H9 (cell line): ENCODE results near the gene TRIO. TPM values are rescaled to one million over a fixed set of nuclear protein-coding genes. Genes with fewer than 3 reads are reported as not detected.

Experiments
- DNase-seq: peaks from one replicate; pipeline ENCODE4 v3.0.0-alpha.2; 2017
- H2AFZ ChIP-seq: one replicate; pipeline ENCODE4 v1.6.1; 2013; ENCODE audit warnings: mild to moderate bottlenecking, low read length, control low read depth, moderate library complexity
- H2AK5ac ChIP-seq: 2 replicates; pipeline ENCODE4 v1.6.1; 2013; ENCODE audit warnings: low read length, control low read depth, mixed read lengths; ENCODE audit not compliant: insufficient read length
- H2BK120ac ChIP-seq: one replicate; pipeline ENCODE4 v1.6.1; 2013; ENCODE audit warnings: low read depth, mild to moderate bottlenecking, low read length, control low read depth, inconsistent platforms; ENCODE audit not compliant: poor library complexity, severe bottlenecking
- H2BK12ac ChIP-seq: 2 replicates; pipeline ENCODE4 v1.6.1; 2013; ENCODE audit warnings: low read length, control low read depth, mixed read lengths, low read depth; ENCODE audit not compliant: insufficient read length
- H2BK15ac ChIP-seq: 2 replicates; pipeline ENCODE4 v1.6.1; 2013; ENCODE audit warnings: low read depth, low read length, control low read depth
- H2BK20ac ChIP-seq: one replicate; pipeline ENCODE4 v1.6.1; 2013; ENCODE audit warnings: low read depth, mild to moderate bottlenecking, low read length, control low read depth, inconsistent platforms; ENCODE audit not compliant: poor library complexity, severe bottlenecking
- H2BK5ac ChIP-seq: 2 replicates; pipeline ENCODE4 v1.6.1; 2013; ENCODE audit warnings: low read length, control low read depth, mixed read lengths; ENCODE audit not compliant: insufficient read length
- H3K14ac ChIP-seq: 2 replicates; pipeline ENCODE4 v1.6.1; 2013; ENCODE audit warnings: low read length, control low read depth; ENCODE audit not compliant: insufficient read depth
- H3K18ac ChIP-seq: 2 replicates; pipeline ENCODE4 v1.6.1; 2013; ENCODE audit warnings: low read depth, mild to moderate bottlenecking, mixed read lengths, low read length, control low read depth; ENCODE audit not compliant: insufficient read length
- H3K23ac ChIP-seq: 2 replicates; pipeline ENCODE4 v1.6.1; 2013; ENCODE audit warnings: low read length, control low read depth, mixed read lengths, low read depth; ENCODE audit not compliant: insufficient read length
- H3K23me2 ChIP-seq: 2 replicates; pipeline ENCODE4 v1.6.1; 2013; ENCODE audit warnings: low read depth, mild to moderate bottlenecking, mixed read lengths, low read length, control low read depth; ENCODE audit not compliant: insufficient read length, poor library complexity, severe bottlenecking
- H3K27ac ChIP-seq: 2 replicates; pipeline ENCODE4 v1.5.1; 2013; ENCODE audit warnings: low read length, control low read depth, mixed read lengths, low read depth; ENCODE audit not compliant: insufficient read length
- H3K27me3 ChIP-seq: 2 replicates; pipeline ENCODE4 v1.6.1; 2013; ENCODE audit warnings: low read length, control low read depth, inconsistent platforms; ENCODE audit not compliant: insufficient read depth
- H3K4ac ChIP-seq: 2 replicates; pipeline ENCODE4 v1.6.1; 2013; ENCODE audit warnings: low read depth, mild to moderate bottlenecking, control low read depth, inconsistent platforms, low read length, moderate library complexity
- H3K4me1 ChIP-seq: 2 replicates; pipeline ENCODE4 v1.6.1; 2013; ENCODE audit warnings: low read length, control low read depth, inconsistent platforms; ENCODE audit not compliant: insufficient read depth
- H3K4me2 ChIP-seq: 2 replicates; pipeline ENCODE4 v1.6.1; 2013; ENCODE audit warnings: low read length, control low read depth, mixed read lengths; ENCODE audit not compliant: insufficient read length, insufficient read depth
- H3K56ac ChIP-seq: 2 replicates; pipeline ENCODE4 v1.6.1; 2013; ENCODE audit warnings: low read depth, mild to moderate bottlenecking, mixed read lengths, low read length, control low read depth; ENCODE audit not compliant: insufficient read length
- H3K79me1 ChIP-seq: 2 replicates; pipeline ENCODE4 v1.6.1; 2013; ENCODE audit warnings: low read depth, mild to moderate bottlenecking, moderate library complexity, low read length, control low read depth, inconsistent platforms; ENCODE audit not compliant: insufficient read depth, poor library complexity, severe bottlenecking
- H3K79me2 ChIP-seq: 2 replicates; pipeline ENCODE4 v1.6.1; 2013; ENCODE audit warnings: low read length, control low read depth, inconsistent platforms; ENCODE audit not compliant: insufficient read depth
- H3K9ac ChIP-seq: 2 replicates; pipeline ENCODE4 v1.6.1; 2013; ENCODE audit warnings: low read length, control low read depth, mixed read lengths; ENCODE audit not compliant: insufficient read length; ENCODE audit errors: extremely low read depth
- H3K9me3 ChIP-seq: one replicate; pipeline ENCODE4 v1.6.1; 2013; ENCODE audit warnings: low read depth, low read length, inconsistent platforms; ENCODE audit not compliant: control insufficient read depth
- H3T11ph ChIP-seq: one replicate; pipeline ENCODE4 v1.6.1; 2013; ENCODE audit warnings: mild to moderate bottlenecking, low read length, control low read depth, inconsistent platforms
- H4K20me1 ChIP-seq: one replicate; pipeline ENCODE4 v1.6.1; 2013; ENCODE audit not compliant: control insufficient read depth, insufficient read length, insufficient read depth
- H4K5ac ChIP-seq: 2 replicates; pipeline ENCODE4 v1.6.1; 2013; ENCODE audit warnings: low read depth, mild to moderate bottlenecking, mixed read lengths, low read length, control low read depth; ENCODE audit not compliant: insufficient read length
- H4K8ac ChIP-seq: replicated peaks from 2 replicates; pipeline ENCODE4 v1.6.1; 2013; ENCODE audit warnings: low read length, control low read depth, mixed read lengths, low read depth; ENCODE audit not compliant: insufficient read length
- H4K91ac ChIP-seq: 2 replicates; pipeline ENCODE4 v1.6.1; 2013; ENCODE audit warnings: low read depth, mild to moderate bottlenecking, moderate library complexity, mixed read lengths, low read length, control low read depth; ENCODE audit not compliant: insufficient read length
- H3K27ac Mint-ChIP-seq, 3 experiments: 2 replicates in 2 of 3; 3 replicates in 1 of 3; pipeline ENCODE4 v1.8.0; 2020 to 2021; ENCODE audit warnings: mixed read lengths in 3 of 3, mild to moderate bottlenecking in 1 of 3, moderate library complexity in 1 of 3
- H3K27me3 Mint-ChIP-seq: 2 replicates; pipeline ENCODE4 v1.8.0; 2021; ENCODE audit warnings: low read depth, mild to moderate bottlenecking, moderate library complexity, mixed read lengths
- H3K36me3 Mint-ChIP-seq, 3 experiments: 2 replicates in 2 of 3; 3 replicates in 1 of 3; pipeline ENCODE4 v1.8.0; 2020 to 2021; ENCODE audit warnings: low read depth in 3 of 3, mixed read lengths in 3 of 3; ENCODE audit not compliant: insufficient read depth in 1 of 3
- H3K4me1 Mint-ChIP-seq, 2 experiments: 2 replicates each; pipeline ENCODE4 v1.8.0; 2020; ENCODE audit warnings: mixed read lengths in 2 of 2
- H3K4me3 Mint-ChIP-seq, 2 experiments: 2 replicates in 1 of 2; 3 replicates in 1 of 2; pipeline ENCODE4 v1.8.0; 2020 to 2021; ENCODE audit warnings: mild to moderate bottlenecking in 2 of 2, mixed read lengths in 2 of 2, moderate library complexity in 1 of 2
- H3K9me3 Mint-ChIP-seq, 2 experiments: 2 replicates in 1 of 2; 3 replicates in 1 of 2; pipeline ENCODE4 v1.8.0; 2020; ENCODE audit warnings: mild to moderate bottlenecking in 2 of 2, mixed read lengths in 2 of 2, moderate library complexity in 1 of 2
- WGBS: extraction: QIAGEN DNeasy Blood & Tissue Kit; methylation state at CpG from one replicate; pipeline ENCODE4 v1.1.7; 2013; ENCODE audit warnings: missing lambda C conversion rate, low lambda C conversion rate, mixed read lengths; ENCODE audit not compliant: insufficient read length; ENCODE audit errors: extremely low coverage; 5-methylcytosine and 5-hydroxymethylcytosine counted together
- total RNA-seq: library from RNA; stranded (reverse); gene quantifications from 2 replicates; pipeline ENCODE4 v1.2.1, GENCODE V29; 2021
- TF ChIP-seq, protein P1 (sequence below): fragments of 200-600 bp; sonication (generic); conservative IDR thresholded peaks from 3 replicates; pipeline ENCODE4 v1.8.0; 2021; ENCODE audit warnings: antibody characterized with exemption, mild to moderate bottlenecking

TRIO gene
- total RNA-seq, 1 experiment from 2014 or later: 87.8 TPM

DNA sequence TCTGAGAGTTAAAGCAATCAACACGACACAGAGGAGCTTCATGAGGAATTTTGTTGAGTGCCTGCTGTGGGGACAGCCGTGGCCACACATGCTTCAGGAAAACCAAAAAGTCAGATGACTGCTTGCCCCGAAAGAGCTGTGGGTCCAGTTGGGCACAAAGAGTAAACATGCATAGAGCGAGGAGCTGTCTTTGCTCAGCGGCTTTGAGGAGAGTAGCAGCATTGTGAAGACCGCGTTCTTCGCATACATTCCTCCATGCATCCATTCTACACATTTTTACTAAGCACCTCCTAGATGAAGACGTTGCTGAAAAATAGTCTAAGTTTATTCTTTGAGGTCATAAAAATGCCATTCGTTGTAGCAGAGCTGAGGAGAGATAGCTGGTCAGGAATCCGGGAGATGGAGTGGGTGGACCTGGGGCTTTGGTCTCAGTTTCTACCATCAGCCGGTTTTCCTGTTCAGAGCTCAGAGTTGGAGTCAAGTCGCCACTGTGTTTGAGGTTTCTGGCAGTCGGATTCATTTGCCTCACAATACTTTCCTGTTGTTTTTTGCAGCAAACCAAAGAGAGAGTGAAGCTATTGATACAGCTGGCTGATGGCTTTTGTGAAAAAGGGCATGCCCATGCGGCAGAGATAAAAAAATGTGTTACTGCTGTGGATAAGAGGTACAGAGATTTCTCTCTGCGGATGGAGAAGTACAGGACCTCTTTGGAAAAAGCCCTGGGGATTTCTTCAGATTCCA lies 243.9 kb downstream of the TRIO start:
- no peak overlapping the region for H2BK12ac ChIP-seq
- no peak overlapping the region for H3K4ac ChIP-seq
- no peaks in the 10 kb centered on the region for H4K20me1 ChIP-seq
- no peak for DNase-seq
- no peak overlapping the region for H3K18ac ChIP-seq
- no peak overlapping the region for H3K14ac ChIP-seq
- H3K23ac ChIP-seq: no peak overlapping the region
- no peak overlapping the region for H3K27ac ChIP-seq
- H3T11ph ChIP-seq: no peak overlapping the region
- H2BK15ac ChIP-seq: no peak overlapping the region
- Mint-ChIP-seq H3K4me1 (peaks cover 23 to 25% of the 10 kb centered on the region in 2 experiments), H3K27ac (peak overlapping the region; percentile 42 to 87 (median 63); a peak in 6 of 7 replicates), H3K36me3 (peaks cover 26 to 60% (median 55%) of the 10 kb centered on the region in 3 experiments), H3K27me3 (no peaks in the 10 kb centered on the region), H3K9me3 (no peaks in the 10 kb centered on the region; a peak in 1 of 5 replicates), H3K4me3 (no peak overlapping the region)
- H3K79me1 ChIP-seq: no peaks in the 10 kb centered on the region
- H3K9me3 ChIP-seq: no peaks in the 10 kb centered on the region
- TF ChIP-seq, protein P1, sequence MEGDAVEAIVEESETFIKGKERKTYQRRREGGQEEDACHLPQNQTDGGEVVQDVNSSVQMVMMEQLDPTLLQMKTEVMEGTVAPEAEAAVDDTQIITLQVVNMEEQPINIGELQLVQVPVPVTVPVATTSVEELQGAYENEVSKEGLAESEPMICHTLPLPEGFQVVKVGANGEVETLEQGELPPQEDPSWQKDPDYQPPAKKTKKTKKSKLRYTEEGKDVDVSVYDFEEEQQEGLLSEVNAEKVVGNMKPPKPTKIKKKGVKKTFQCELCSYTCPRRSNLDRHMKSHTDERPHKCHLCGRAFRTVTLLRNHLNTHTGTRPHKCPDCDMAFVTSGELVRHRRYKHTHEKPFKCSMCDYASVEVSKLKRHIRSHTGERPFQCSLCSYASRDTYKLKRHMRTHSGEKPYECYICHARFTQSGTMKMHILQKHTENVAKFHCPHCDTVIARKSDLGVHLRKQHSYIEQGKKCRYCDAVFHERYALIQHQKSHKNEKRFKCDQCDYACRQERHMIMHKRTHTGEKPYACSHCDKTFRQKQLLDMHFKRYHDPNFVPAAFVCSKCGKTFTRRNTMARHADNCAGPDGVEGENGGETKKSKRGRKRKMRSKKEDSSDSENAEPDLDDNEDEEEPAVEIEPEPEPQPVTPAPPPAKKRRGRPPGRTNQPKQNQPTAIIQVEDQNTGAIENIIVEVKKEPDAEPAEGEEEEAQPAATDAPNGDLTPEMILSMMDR: no peak
- no peak overlapping the region for H2BK20ac ChIP-seq
- no peak overlapping the region for H2AK5ac ChIP-seq
- no peak overlapping the region for H4K5ac ChIP-seq
- H3K27me3 ChIP-seq: no peaks in the 10 kb centered on the region
- no peak overlapping the region for H4K91ac ChIP-seq
- no peak overlapping the region for H3K4me2 ChIP-seq
- no peak overlapping the region for H2AFZ ChIP-seq
- WGBS: no CpG with 5 or more reads among the region's 16 CpGs
- no peak overlapping the region for H2BK120ac ChIP-seq
- H3K56ac ChIP-seq: no peak overlapping the region
- no peak overlapping the region for H2BK5ac ChIP-seq
- no peak overlapping the region for H4K8ac ChIP-seq
- H3K23me2 ChIP-seq: no peaks in the 10 kb centered on the region
- peaks cover 5% of the 10 kb centered on the region for H3K4me1 ChIP-seq
- H3K9ac ChIP-seq: no peak overlapping the region
- no peaks in the 10 kb centered on the region for H3K79me2 ChIP-seq
